ENCODE measurements around the gene TRAPPC12.

DNA sequence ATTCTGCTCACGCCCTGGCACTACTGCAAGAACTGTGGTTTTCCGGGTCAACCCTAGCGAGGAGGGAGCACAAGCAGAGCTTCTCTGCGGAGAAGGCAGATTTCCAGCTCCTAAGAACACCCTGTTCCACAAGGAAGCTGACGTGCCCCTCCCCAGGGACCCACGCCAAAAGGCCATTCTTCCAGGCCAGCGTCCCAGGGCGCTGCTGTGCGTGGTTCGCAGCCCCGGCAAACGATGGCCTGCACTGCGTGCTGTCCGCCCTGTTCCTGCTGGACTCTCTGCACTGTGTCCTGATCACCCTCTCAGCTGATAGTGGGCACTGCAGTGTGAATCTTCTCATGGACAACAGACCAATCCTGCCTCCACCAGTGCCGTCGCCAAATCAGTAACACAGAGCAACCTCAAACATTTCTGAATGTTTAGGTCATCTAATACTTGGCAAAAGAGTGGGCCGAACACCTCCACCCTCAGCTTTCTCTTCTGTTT lies 90.7 kb downstream of the TRAPPC12 start:
- TF ChIP-seq GATA3 (IDR thresholded peaks at IDR 0.05; ENCODE audit: low read depth, low read length), result no peak
- TF ChIP-seq GATA2 (IDR thresholded peaks at IDR 0.05; ENCODE audit: low read depth, low read length), result no peak

All from SH-SY5Y (cell line).